Neural crest cell (in vitro differentiated cells): Measurements from ENCODE around the gene SPDYE17. TPM values are rescaled to one million over a fixed set of nuclear protein-coding genes. Genes with fewer than 3 reads are reported as not detected.
"Not testable (repeated sequence)": the region's sequence is repeated elsewhere in the genome, so short reads cannot be mapped to it uniquely, and the experiment has no call there.

Experiments
- DNase-seq: peaks from one replicate; pipeline ENCODE4 v3.0.0; 2021; ENCODE audit warnings: low read depth, mixed read lengths, low spot score
- H3K27ac Mint-ChIP-seq: one replicate; pipeline ENCODE4 v1.8.0; 2021; ENCODE audit warnings: mild to moderate bottlenecking, mixed read lengths; ENCODE audit not compliant: unreplicated experiment
- H3K27me3 Mint-ChIP-seq: 2 replicates; pipeline ENCODE4 v1.8.0; 2021; ENCODE audit warnings: low read depth, mild to moderate bottlenecking, mixed read lengths
- H3K36me3 Mint-ChIP-seq: 2 replicates; pipeline ENCODE4 v1.8.0; 2021; ENCODE audit warnings: low read depth, mild to moderate bottlenecking, mixed read lengths
- H3K4me1 Mint-ChIP-seq: 2 replicates; pipeline ENCODE4 v1.8.0; 2021; ENCODE audit warnings: mixed read lengths
- H3K4me3 Mint-ChIP-seq: one replicate; pipeline ENCODE4 v1.8.0; 2021; ENCODE audit warnings: mild to moderate bottlenecking, mixed read lengths
- H3K9me3 Mint-ChIP-seq: 2 replicates; pipeline ENCODE4 v1.8.0; 2021; ENCODE audit warnings: mixed read lengths
- CTCF ChIP-seq: fragments of 200-600 bp; sonication (generic); conservative IDR thresholded peaks from 2 replicates; pipeline ENCODE4 v1.5.0; 2021; ENCODE audit warnings: antibody characterized with exemption, mild to moderate bottlenecking
- total RNA-seq: library from RNA; stranded (reverse); gene quantifications from 2 replicates; pipeline ENCODE4 v1.2.1, GENCODE V29; 2021

Gene SPDYE17
- total RNA-seq, 1 donor from 2014 or later, result not detected

- not testable (repeated sequence) for H3K4me1 Mint-ChIP-seq, H3K27me3 Mint-ChIP-seq, DNase-seq, H3K27ac Mint-ChIP-seq, H3K4me3 Mint-ChIP-seq, H3K9me3 Mint-ChIP-seq, H3K36me3 Mint-ChIP-seq
Observed at GRCh38 chr7:77006127-77007110, 25.7 kb downstream of the SPDYE17 start.

- not testable (repeated sequence) for H3K4me3 Mint-ChIP-seq, H3K4me1 Mint-ChIP-seq, H3K9me3 Mint-ChIP-seq, H3K36me3 Mint-ChIP-seq, DNase-seq, H3K27ac Mint-ChIP-seq, H3K27me3 Mint-ChIP-seq
Observed at GRCh38 chr7:77005461-77006057, 26.6 kb downstream of the SPDYE17 start.

- DNase-seq, H3K9me3 Mint-ChIP-seq, H3K27ac Mint-ChIP-seq, H3K36me3 Mint-ChIP-seq, H3K27me3 Mint-ChIP-seq, H3K4me3 Mint-ChIP-seq, H3K4me1 Mint-ChIP-seq: not testable (repeated sequence)
Observed at GRCh38 chr7:77004151-77004550, 28.0 kb downstream of the SPDYE17 start.

GRCh38 chr7:77003241-77003640, 28.9 kb downstream of the SPDYE17 start:
- not testable (repeated sequence) for H3K9me3 Mint-ChIP-seq, H3K36me3 Mint-ChIP-seq, H3K27ac Mint-ChIP-seq, DNase-seq, H3K4me3 Mint-ChIP-seq, H3K4me1 Mint-ChIP-seq, H3K27me3 Mint-ChIP-seq

GRCh38 chr7:77002678-77003233, 29.4 kb downstream of the SPDYE17 start:
- H3K36me3 Mint-ChIP-seq, H3K4me1 Mint-ChIP-seq, DNase-seq, H3K9me3 Mint-ChIP-seq, H3K4me3 Mint-ChIP-seq, H3K27me3 Mint-ChIP-seq: not testable (repeated sequence)
- H3K27ac Mint-ChIP-seq, result peak overlapping the region; percentile 84

- H3K36me3 Mint-ChIP-seq, H3K9me3 Mint-ChIP-seq, H3K27ac Mint-ChIP-seq, H3K27me3 Mint-ChIP-seq, H3K4me3 Mint-ChIP-seq, H3K4me1 Mint-ChIP-seq, DNase-seq: not testable (repeated sequence)
Observed at GRCh38 chr7:77002104-77002503, 30.1 kb downstream of the SPDYE17 start.

- not testable (repeated sequence) for H3K4me1 Mint-ChIP-seq, H3K9me3 Mint-ChIP-seq, DNase-seq, H3K27me3 Mint-ChIP-seq, H3K4me3 Mint-ChIP-seq, H3K27ac Mint-ChIP-seq, H3K36me3 Mint-ChIP-seq
Observed at GRCh38 chr7:76999474-77000107, 32.6 kb downstream of the SPDYE17 start.

- not testable (repeated sequence) for DNase-seq, H3K9me3 Mint-ChIP-seq
Observed at GRCh38 chr7:76998764-76999450, 33.3 kb downstream of the SPDYE17 start.

GRCh38 chr7:76998285-76998589, 33.9 kb downstream of the SPDYE17 start:
- H3K9me3 Mint-ChIP-seq, result no peaks in the 10 kb centered on the region
- no peak for TF ChIP-seq CTCF
- H3K4me1 Mint-ChIP-seq, result no peaks in the 10 kb centered on the region
- H3K4me3 Mint-ChIP-seq, result no peak overlapping the region
- no peak overlapping the region for H3K27ac Mint-ChIP-seq
- no peaks in the 10 kb centered on the region for H3K27me3 Mint-ChIP-seq
- H3K36me3 Mint-ChIP-seq, result no peaks in the 10 kb centered on the region
- DNase-seq, result no peak

More at GRCh38 chr7:76998764-76999450, 33.3 kb downstream of the SPDYE17 start:
- H3K36me3 Mint-ChIP-seq, H3K4me3 Mint-ChIP-seq, H3K27ac Mint-ChIP-seq, H3K27me3 Mint-ChIP-seq, H3K4me1 Mint-ChIP-seq: not testable (repeated sequence)
